ENCODE results near the gene PARP12.

The PARP12 gene

DNA sequence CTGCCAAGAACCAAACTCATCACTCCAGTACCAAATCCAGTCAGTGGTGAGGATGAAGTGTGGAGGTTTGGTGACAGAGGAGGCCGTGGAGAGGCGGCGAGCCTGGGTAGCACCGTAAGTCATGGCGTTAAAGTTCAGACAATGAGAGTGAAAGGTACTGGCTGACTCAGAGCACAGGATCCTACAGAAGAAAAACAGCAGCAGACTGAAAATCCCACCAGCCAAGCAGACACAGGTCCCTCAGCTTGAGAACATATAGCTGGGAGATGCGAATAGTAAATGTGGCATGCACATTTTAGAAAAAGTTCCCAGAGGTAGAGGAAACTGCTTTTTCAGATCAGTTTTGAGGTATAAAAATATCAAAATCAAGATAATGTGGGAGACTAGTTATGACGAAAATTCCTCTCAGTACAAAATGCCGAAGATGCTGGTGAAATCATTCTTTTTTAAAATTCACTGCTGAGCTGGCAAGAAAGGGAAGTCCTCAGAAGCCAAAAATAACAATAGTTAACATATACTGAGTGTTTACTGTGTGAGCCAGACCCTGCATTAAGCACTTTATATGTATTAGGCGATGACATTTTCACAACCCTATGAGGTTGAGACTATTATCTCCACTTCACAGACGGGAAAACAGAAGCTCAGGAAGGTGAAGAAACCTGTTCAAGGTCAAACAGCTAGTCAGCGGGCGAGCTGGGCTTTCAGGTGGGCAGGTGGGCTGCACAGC lies 20.9 kb downstream of the PARP12 start:
- TF ChIP-seq, protein P1, sequence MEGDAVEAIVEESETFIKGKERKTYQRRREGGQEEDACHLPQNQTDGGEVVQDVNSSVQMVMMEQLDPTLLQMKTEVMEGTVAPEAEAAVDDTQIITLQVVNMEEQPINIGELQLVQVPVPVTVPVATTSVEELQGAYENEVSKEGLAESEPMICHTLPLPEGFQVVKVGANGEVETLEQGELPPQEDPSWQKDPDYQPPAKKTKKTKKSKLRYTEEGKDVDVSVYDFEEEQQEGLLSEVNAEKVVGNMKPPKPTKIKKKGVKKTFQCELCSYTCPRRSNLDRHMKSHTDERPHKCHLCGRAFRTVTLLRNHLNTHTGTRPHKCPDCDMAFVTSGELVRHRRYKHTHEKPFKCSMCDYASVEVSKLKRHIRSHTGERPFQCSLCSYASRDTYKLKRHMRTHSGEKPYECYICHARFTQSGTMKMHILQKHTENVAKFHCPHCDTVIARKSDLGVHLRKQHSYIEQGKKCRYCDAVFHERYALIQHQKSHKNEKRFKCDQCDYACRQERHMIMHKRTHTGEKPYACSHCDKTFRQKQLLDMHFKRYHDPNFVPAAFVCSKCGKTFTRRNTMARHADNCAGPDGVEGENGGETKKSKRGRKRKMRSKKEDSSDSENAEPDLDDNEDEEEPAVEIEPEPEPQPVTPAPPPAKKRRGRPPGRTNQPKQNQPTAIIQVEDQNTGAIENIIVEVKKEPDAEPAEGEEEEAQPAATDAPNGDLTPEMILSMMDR (IDR thresholded peaks at IDR 0.05) = no peak

DNA sequence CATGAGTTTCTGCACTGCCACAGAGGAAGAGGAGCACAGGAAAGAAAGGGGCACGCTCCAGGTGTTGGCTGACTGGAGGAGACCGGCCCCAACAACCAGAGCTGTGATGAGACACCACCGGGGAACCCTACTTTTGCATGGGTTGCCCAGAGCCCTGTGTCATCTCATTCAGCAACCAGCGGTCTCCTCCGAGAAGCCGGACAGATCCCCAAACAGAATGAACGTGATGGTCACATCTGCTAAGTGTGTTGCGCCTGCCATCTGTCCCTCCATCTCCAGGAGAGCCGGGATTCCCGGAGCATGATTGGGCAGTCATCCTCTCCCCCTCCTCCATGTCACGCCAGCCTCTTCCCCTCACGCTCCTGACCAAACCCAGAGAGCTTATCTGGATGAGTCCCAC lies 22.9 kb downstream of the PARP12 start:
- TF ChIP-seq, protein P1 (IDR thresholded peaks at IDR 0.05) = no peak

DNA sequence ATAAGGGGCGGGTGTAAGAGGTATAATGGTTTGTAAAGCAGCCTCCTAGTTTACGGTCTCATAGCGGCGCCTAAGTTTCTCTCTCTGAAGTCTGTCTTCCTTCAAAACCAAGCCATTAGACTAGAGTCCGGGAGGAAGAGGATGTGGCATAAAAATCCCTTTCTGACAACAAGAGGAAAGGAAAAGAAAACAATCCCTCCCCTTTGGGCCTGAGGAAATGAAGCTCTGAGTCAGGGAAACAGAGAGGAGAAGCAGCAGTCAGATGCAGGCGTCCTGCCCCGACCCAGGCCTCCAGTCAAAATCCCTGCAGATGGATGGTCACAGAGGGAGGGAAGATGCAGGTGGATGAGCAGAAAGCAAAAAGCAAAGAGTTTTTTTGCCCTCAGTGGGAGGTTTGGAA lies 23.7 kb downstream of the PARP12 start:
- TF ChIP-seq, protein P1 (IDR thresholded peaks at IDR 0.05) = no peak

DNA sequence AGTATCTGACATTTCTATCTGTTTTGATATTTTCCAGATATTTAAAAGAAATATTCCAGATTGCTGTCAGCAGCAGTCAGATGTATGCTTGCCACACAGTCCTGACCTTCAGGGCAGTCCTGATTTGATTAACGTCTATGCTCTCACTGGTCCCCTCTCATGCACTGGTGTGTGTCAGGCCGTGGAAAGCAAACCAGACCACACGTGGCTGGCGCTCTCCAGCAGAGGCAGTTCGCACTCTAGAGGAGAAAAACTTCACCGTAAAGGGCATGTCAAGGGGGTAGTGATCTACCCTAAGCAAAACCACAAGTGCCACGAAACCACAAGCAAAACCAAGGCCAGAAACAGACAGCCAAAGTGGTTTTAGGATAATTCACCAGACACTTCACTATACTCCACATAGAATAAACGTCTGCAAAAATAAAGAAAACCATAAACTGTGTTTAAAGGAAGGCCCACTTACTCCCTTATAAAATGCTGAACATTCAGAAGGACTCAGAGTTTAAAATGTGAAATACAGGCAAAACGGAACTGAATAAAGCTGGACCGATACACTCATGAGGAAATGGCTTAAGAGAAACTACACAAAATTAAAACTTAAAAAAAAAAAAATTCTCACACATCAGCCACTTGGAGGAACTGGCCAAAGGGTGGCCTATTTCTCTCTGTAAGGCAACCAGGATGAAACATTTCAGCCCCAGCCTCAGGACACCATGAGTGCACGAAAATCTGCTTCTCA lies 26.4 kb downstream of the PARP12 start:
- TF ChIP-seq, protein P1 (IDR thresholded peaks at IDR 0.05) = no peak

DNA sequence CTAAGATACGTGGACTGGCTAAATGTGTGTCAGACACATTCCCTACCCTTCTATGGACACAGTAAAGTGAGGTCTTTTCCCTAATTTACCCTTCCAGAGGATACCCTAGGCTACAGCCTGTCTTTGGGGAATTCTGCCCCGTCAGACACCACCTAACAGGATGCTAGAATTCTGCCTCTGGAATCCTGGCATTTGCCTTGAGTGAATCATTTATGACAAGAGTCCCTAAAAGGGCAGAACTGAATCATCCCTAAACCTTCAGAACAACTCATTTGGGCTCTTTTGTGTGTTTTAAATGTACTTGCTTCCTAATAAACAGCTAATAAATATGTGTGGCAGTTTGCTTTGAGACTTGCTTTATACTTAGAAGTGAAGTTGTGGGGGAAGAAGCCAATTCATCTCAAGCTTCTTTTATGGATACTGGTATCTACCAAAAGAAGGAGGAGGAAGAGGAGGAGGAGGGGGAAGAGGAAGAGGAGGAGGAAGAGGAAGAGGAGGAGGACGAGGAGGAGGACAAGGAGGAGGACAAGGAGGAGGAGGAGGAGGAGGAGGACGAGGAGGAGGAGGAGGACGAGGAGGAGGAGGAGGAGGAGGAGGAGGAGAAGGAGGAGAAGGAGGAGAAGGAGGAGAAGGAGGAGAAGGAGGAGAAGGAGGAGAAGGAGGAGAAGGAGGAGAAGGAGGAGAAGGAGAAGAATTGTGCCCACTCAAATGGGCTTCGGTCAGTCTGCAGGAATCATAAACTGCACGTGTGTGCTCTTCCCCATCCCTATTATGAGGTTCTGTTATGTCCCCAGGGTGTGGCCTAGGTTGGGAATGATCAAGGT lies 27.1 kb downstream of the PARP12 start:
- TF ChIP-seq, protein P1 (IDR thresholded peaks at IDR 0.05) = no peak

DNA sequence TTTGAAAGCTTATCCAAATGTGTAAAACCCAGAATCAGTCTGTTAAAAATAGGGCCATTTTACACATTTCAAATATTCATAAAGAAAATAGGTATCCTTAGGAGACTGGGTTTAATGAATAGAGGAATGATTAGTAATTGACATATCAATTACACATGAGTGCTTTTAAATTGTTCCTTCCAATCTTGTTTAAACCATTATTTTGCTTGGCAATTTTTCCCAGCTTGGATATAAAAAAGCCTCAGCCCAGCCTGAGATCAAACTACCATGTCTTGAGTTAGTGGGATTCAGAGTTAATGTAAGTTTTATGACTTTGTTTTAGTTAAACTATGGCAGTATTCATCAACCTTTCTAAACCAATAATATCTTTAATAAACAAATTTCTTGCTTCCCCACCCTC lies 28.3 kb downstream of the PARP12 start:
- TF ChIP-seq, protein P1 (IDR thresholded peaks at IDR 0.05) = no peak

DNA sequence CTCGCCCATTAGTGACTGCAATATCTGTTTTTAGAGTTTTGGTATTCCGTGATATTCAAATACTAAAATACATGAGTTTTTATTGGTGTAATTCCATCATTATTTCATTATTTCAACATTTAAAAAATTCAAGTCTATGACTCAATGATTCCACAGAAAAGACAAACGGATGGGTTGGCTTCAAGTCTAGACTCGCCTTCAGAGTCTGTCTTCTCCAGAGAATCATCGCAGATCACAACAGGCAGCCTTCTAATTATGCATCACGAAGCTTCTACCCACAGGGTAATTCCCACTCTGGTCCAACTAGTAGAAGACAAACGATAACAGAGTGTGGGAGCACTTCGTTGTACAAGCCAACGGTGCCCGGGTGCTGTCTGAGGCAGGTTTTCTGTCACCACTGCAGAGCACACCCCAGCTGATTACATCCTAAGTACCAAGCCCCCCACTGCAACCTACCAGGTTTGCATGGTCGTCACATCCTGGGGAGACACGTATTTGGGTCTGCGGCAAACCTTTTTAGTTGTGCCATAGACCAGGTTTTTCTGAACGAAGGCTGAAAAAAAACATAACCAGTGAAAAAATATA lies 28.9 kb downstream of the PARP12 start:
- TF ChIP-seq, protein P1 (IDR thresholded peaks at IDR 0.05) = no peak

Measured in LNCAP (cell line).